ENCODE measurements around the gene PTDSS2.
A peak's percentile ranks its signal among the peaks of the same experiment; 100 is the strongest.

PTDSS2 gene

GRCh38 chr11:471468-472145 is 21.5 kb downstream of the PTDSS2 start:
- no peak for DNase-seq

- no peak for DNase-seq
Measured at GRCh38 chr11:472272-472671, 22.2 kb downstream of the PTDSS2 start.

DNA sequence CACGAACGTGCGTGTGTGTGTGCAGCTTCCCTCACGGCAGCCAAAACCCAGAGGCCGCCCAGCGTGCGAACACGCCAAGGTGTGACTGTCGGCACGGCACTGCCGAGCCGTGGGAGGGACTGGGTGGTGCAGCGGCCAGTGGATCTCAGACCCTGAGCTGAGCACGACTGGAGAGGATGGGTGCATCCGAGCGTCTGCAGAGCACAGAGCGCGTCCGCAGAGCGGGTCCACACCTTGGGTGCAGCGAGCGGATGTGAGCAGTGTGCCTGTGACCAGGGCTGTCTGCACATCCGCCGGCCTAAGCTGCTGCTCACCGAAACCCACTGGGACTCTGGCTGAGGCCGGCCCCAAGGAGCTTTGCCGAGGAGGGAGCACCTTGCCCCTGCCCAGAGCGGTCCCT is 22.7 kb downstream of the PTDSS2 start:
- DNase-seq, result no peak

GRCh38 chr11:473415-473814 is 23.3 kb downstream of the PTDSS2 start:
- no peak for DNase-seq

- DNase-seq, result no peak
Measured at GRCh38 chr11:473962-474785, 24.1 kb downstream of the PTDSS2 start.

- DNase-seq, result no peak
Measured at GRCh38 chr11:474914-475506, 24.9 kb downstream of the PTDSS2 start.

DNA sequence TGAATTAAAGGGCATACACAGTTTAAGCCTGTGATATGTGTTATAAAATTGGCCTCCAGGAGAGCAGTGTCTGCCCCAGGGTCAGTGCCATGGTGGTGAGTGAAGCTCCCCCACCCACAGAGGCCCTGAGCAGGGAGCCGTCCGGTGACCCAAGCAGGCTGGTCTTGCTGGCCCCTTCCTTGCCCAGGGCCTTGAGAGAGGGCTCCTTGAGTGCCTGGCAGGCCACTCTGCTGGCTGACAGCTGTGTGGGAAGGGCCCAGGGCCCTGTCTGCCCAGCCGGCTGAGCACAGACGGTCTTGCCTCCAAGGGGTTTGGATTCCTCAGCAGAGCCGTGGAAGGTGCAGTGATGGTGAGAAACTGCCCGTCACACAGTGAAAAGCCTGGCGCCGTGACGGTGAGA is 25.9 kb downstream of the PTDSS2 start:
- no peak for DNase-seq

DNA sequence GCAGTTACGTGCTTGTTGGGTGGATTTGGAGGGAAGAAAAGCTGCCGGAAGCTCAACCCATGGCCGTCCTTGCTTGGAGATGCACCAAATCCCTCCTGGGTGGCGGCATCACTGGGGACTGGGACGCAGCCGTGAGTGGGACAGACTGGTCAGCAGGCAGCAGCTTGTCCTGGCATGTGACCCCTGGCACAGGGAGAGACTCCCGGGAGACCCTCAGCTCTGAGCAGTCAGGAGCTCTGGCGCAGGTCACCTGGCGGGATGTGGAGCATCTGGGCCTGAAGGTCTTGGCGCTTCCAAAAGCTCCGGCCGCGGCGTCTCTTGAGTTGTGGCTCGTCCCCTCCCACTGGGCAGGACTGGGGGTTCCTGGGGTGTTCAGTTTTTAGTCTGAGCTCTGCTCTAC is 26.3 kb downstream of the PTDSS2 start:
- no peak for DNase-seq

- no peak for DNase-seq
Measured at GRCh38 chr11:477052-477715, 27.1 kb downstream of the PTDSS2 start.

- no peak for DNase-seq
Measured at GRCh38 chr11:479311-479710, 29.2 kb downstream of the PTDSS2 start.

GRCh38 chr11:484616-485015 is 34.5 kb downstream of the PTDSS2 start:
- no peak for DNase-seq

GRCh38 chr11:486189-486588 is 36.1 kb downstream of the PTDSS2 start:
- no peak for DNase-seq

GRCh38 chr11:487571-488021 is 37.5 kb downstream of the PTDSS2 start:
- DNase-seq, result no peak

- DNase-seq, result no peak
Measured at GRCh38 chr11:488062-488461, 38.0 kb downstream of the PTDSS2 start.

GRCh38 chr11:488579-488978 is 38.5 kb downstream of the PTDSS2 start:
- no peak for DNase-seq

DNA sequence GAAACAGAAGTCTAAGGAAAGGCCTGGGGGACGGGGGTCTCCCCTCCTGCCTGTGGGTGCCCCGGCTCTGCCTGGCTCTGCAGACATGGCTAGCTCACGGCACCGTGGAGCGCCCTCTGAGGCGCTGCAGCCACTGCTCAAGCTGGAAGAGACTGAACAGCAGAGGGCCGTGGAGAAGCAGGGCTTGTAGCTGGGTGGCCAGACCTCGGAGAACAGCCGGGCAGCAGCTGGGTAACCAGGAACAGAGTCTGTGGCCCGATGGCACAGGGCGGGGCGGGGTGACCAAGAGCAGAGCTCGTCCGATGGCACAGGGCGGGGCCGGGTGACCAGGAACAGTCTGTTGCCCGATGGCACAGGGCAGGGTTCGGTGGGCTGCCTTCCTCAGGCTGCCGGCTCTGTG is 38.9 kb downstream of the PTDSS2 start:
- DNase-seq, result no peak

DNA sequence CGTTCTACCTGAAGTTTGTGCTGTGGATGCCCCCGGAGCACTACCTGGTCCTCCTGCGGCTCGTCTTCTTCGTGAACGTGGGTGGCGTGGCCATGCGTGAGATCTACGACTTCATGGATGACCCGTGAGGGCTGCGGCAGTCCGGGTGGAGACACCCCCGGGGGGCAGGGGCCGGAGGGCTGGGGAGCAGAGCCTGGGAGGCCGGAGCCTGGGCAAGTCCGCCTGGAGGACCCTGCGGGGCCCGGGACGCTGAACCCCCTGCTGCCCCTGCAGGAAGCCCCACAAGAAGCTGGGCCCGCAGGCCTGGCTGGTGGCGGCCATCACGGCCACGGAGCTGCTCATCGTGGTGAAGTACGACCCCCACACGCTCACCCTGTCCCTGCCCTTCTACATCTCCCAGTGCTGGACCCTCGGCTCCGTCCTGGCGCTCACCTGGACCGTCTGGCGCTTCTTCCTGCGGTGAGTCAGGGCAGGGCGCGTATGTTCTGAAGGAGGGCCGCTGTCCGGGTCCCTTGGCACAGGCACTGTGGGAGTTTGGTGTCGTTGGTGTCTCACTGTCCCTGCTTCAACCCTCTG is 39.6 kb downstream of the PTDSS2 start:
- DNase-seq, result no peak

- no peak for DNase-seq
Measured at GRCh38 chr11:490186-490929, 40.3 kb downstream of the PTDSS2 start.

GRCh38 chr11:490930-491260 is 40.8 kb downstream of the PTDSS2 start:
- no peak for DNase-seq

- no peak for DNase-seq
Measured at GRCh38 chr11:491358-491757, 41.3 kb downstream of the PTDSS2 start.

DNA sequence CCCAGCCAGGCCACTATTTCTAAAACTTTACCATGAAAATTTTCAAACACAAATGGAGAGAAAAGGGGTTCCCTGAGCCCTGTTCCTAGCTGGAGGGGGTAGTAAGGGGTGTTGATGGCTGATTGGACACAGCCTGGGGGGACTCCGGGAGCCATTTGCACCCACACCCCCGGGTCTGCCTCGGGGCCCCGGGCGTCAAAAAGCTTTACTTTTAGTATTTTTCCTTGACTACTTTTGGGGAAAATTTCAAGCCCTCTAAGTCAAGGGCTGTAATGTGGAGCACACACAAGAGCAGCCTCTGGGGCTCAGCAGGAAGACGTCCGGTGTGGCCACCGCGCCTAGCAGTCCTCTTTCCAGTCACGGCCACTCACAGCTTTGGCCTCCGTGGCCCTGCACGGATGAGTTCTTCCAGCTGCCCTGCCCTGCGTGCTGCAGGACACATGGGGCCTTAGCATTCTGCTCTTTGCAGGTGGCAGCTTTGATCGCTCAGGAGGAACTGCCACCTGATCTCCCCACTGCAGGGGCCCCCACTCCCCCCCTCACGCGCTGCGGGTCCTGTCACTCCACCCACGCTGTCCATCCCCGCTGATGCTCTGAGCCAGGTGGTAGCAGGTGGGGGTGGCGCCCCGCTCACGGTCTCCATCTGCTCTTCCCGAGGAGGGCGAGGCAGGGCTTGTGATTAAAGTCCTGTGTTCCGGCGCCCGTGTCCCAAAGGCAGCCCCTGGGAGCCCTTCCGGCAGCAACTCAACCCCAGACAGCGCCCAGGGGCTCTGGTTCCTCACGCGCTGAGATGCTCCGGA is 42.5 kb downstream of the PTDSS2 start:
- DNase-seq, result peak; percentile 27

Data from NCI-H345 (cell line).